Right atrium auricular region (tissue), 2 donors: ENCODE results near the gene SHISAL1. TPM values are rescaled to one million over a fixed set of nuclear protein-coding genes. Genes with fewer than 3 reads are reported as not detected.

ENCODE experiments used
- DNase-seq: peaks from one replicate; pipeline ENCODE4 v3.0.0-alpha.2; 2019; ENCODE audit warnings: low spot score
- H3K27ac ChIP-seq, 2 donors: fragments of 200-600 bp; sonication (generic); 1 replicate in 1 of 2; 2 replicates in 1 of 2; pipeline ENCODE4 v1.5.1; 2016 to 2019
- H3K27me3 ChIP-seq, 2 donors: fragments of 200-600 bp; sonication (generic); one replicate each; pipeline versions ENCODE4 v1.5.1 to v1.6.0; 2017 to 2019
- H3K36me3 ChIP-seq: fragments of 200-600 bp; sonication (generic); one replicate; pipeline ENCODE4 v1.5.1; 2016
- H3K4me1 ChIP-seq, 2 donors: fragments of 200-600 bp; sonication (generic); one replicate each; pipeline versions ENCODE4 v1.5.1 to v1.6.0; 2017 to 2019
- H3K4me3 ChIP-seq, 2 donors: fragments of 200-600 bp; sonication (generic); 1 replicate in 1 of 2; 2 replicates in 1 of 2; pipeline ENCODE4 v1.5.1; 2017 to 2019; ENCODE audit warnings: mild to moderate bottlenecking in 1 of 2, moderate library complexity in 1 of 2
- H3K9me3 ChIP-seq, 2 donors: fragments of 200-600 bp; sonication (generic); one replicate each; pipeline ENCODE4 v1.5.1; 2019
- CTCF ChIP-seq, 2 donors: fragments of 200-600 bp; sonication (generic); IDR thresholded peaks; one replicate each; pipeline ENCODE4 v1.5.1; 2019; ENCODE audit warnings: antibody characterized with exemption in 2 of 2
- total RNA-seq, 2 donors: library from RNA; depleted of rRNA; stranded (reverse); fragments of >200 nt; gene quantifications; one replicate each; pipeline ENCODE4 v1.1.0, GENCODE V29; 2016

Gene SHISAL1
- total RNA-seq, 2 donors from 2014 or later: 0.26 to 2.0 TPM

DNA sequence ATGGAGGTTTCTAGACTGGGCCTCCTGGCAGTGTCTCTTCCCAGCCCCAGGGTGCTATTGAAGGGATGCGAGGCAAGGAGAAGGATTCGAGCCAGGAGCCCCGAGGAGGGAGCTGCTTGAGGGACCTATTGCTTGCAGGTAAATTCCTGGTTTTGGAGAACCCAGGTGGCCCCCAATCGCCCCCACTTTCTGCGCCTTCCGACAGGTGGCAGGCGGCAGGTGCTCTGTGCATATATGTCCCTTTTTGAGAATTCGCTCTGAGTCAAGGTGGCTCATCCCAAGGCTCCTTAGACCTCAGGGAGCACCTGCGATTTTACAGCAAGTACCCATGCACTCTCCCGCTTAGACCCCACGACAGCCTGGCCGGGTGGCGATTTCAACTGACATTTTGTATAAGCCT, 40.3 kb upstream of the SHISAL1 start:
- H3K27ac ChIP-seq: no peak overlapping the region
- no peak overlapping the region for H3K4me3 ChIP-seq
- DNase-seq: no peak
- H3K27me3 ChIP-seq: no peaks in the 10 kb centered on the region
- H3K36me3 ChIP-seq: no peaks in the 10 kb centered on the region
- H3K4me1 ChIP-seq: peaks cover 0 to 18% of the 10 kb centered on the region in 2 donors
- no peaks in the 10 kb centered on the region for H3K9me3 ChIP-seq
- no peak for TF ChIP-seq CTCF (IDR thresholded peaks at IDR 0.05)

DNA sequence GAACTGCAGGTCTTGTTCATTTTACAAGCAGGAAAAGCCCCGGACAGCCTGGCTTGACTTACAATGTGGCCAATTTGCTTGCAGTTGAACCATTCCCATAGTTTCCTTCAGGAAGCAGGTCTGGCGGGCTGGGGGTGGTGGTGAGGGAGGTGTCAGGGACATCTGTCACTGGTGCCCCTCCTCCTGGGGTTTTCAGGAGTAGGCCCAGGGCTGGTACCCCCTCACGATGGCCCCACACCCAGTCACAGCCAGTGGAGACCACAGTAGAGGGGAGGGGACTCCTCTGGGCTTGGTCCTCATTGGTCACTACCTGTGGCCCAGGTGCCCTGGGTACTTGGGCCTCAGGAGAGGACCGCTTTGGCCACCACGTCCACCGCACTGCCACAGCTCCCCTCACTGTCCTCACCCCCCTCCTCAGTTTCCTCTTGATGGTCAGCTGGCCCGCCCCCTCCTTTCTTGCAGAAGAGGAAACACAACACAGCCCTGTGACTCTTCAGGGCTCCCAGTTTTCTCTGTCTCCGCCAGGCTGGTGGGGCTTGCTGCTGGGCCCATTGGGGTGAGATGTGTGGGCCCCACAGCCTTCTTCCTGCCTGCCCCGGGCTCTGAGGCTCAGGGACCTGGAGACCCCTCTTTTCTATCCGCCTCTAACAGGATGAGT, 39.8 kb upstream of the SHISAL1 start:
- DNase-seq: no peak
- Histone ChIP-seq H3K27me3 (no peaks in the 10 kb centered on the region), H3K9me3 (no peaks in the 10 kb centered on the region), H3K36me3 (no peaks in the 10 kb centered on the region), H3K27ac (no peak overlapping the region), H3K4me3 (no peak overlapping the region), H3K4me1 (peaks cover 0 to 12% of the 10 kb centered on the region in 2 donors)
- TF ChIP-seq CTCF (IDR thresholded peaks at IDR 0.05): no peak

DNA sequence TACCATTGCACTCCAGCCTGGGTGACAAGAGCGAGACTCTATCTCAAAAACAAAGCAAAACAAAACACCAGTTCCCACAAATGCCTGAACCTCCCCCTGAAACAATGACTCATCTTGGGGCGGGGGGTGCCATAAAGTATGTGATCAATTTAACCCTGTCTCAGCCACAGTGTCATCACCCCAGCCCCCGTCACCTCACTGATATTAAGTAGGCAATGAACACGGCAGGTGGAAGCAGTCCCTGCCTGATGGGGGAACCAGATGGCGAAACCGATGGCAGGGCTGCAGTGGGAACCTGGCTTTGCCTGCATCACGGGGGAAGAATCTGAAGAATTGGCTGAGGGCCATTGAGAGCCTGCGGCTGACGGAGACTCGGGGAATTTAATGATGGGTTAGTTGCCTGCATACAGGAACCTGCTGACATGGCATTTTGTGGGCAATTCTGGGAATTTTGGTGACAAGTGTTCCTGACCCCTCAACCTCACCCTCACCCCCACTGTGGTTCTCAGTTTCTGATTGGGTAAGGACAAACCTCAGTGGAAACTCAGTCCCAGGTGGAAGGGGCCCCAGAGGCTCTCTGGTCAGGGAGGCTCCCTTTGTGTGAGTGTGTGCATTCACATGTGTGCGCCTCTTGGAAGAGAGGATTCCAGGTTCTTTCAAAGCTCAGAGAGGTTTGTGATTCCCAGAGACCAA, 39.1 kb upstream of the SHISAL1 start:
- no peak for TF ChIP-seq CTCF (IDR thresholded peaks at IDR 0.05)
- DNase-seq: peak; percentile 79

DNA sequence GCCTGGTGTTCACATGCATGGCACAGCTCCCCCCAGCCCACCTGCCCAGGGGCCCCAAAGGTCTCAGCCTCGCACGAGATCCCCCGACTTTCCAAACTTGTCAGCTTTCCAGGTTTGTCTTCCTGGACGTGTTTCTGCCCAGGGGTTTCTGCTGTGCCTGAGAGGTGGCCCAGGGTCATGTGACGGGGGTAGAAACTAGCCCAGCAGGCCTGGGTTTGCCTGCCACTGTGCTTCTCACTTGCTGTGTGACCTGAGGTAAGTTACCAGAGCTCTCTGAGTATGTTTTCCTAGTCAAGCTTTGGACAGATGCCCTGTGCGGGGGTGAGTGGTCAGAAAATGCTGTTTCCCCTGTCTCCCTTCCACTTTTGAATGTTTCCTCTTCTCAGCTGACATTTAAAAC, 38.3 kb upstream of the SHISAL1 start:
- peaks cover 0 to 9% of the 10 kb centered on the region in 2 donors for H3K4me1 ChIP-seq
- H3K9me3 ChIP-seq: no peaks in the 10 kb centered on the region
- H3K27me3 ChIP-seq: no peaks in the 10 kb centered on the region
- H3K4me3 ChIP-seq: no peak overlapping the region
- no peak for DNase-seq
- H3K27ac ChIP-seq: no peak overlapping the region
- no peaks in the 10 kb centered on the region for H3K36me3 ChIP-seq
- TF ChIP-seq CTCF (IDR thresholded peaks at IDR 0.05): no peak

More for the DNA sequence above, 39.1 kb upstream of the SHISAL1 start:
- H3K4me3 ChIP-seq: no peak overlapping the region
- H3K36me3 ChIP-seq: no peaks in the 10 kb centered on the region
- H3K27me3 ChIP-seq: no peaks in the 10 kb centered on the region
- H3K4me1 ChIP-seq: peaks cover 0 to 9% of the 10 kb centered on the region in 2 donors
- no peaks in the 10 kb centered on the region for H3K9me3 ChIP-seq
- no peak overlapping the region for H3K27ac ChIP-seq

DNA sequence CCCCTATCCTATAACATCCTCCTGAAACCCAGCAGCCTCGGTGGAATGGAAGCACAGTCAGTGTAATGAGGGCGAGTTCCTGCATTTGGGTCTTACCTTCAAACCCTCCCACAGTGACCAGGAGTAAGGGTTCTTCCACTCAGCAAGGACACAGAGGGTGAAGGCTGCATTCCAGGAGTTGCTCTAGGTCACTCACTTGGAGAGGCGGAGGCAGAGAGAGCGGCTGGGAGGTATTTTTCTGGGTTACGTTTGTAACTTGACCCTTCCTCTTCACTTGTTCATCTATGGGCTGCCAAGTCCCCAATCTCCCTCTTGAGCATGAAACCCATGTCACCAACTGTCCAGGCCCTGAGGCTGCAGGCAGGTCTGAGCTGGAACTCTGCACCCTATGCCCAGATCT, 36.8 kb upstream of the SHISAL1 start:
- no peaks in the 10 kb centered on the region for H3K27me3 ChIP-seq
- TF ChIP-seq CTCF (IDR thresholded peaks at IDR 0.05): no peak
- H3K36me3 ChIP-seq: no peaks in the 10 kb centered on the region
- no peak overlapping the region for H3K27ac ChIP-seq
- peaks cover 0 to 9% of the 10 kb centered on the region in 2 donors for H3K4me1 ChIP-seq
- DNase-seq: no peak
- no peaks in the 10 kb centered on the region for H3K9me3 ChIP-seq
- no peak overlapping the region for H3K4me3 ChIP-seq
